Inferior parietal cortex (tissue), 1 donor: ENCODE measurements around the gene LSM14A.

Experiments
- DNase-seq: peaks from one replicate; pipeline ENCODE4 v3.0.0-alpha.2; 2016; ENCODE audit errors: extremely low spot score

The LSM14A gene

DNA sequence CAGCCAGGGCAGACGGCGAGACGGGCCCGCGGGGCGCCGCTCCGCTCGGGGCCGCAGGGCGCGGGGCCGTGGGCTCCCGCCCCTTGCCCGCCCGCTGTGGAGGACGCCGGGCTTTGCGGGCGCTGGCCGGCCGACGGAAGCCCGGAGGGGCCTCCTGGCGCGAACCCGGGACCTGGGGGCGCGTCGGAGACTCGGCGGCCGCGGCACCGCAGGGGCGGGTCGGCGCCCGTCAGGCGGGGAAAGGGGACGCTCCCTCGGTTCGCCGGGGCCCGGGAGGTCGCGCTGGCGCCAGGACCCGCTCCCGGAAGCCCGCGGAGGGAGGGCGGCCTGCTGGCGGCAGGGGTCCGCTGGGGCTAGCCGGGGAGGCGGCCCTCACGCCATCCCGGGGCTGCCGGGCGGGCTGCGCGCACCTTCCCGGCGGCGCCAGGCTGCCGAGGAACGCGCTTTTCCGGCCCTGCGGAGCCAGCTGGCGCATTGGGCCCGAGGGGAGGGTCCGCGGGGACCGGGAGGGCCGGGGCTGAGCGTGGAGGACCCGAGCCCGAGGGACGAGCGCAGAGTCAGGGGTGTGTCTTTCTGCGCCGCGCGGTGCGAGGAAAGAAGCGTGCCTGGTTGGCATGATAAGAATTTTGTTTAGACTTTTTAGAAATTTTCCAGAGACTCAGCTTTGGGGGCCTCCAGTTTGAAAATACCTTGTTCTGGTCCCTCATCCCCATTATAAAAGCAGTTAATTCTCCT lies 82.6 kb downstream of the LSM14A start:
- no peak for DNase-seq

- no peak for DNase-seq
These were observed 83.2 kb downstream of the LSM14A start for GRCh38 chr19:34255546-34255945.

DNA sequence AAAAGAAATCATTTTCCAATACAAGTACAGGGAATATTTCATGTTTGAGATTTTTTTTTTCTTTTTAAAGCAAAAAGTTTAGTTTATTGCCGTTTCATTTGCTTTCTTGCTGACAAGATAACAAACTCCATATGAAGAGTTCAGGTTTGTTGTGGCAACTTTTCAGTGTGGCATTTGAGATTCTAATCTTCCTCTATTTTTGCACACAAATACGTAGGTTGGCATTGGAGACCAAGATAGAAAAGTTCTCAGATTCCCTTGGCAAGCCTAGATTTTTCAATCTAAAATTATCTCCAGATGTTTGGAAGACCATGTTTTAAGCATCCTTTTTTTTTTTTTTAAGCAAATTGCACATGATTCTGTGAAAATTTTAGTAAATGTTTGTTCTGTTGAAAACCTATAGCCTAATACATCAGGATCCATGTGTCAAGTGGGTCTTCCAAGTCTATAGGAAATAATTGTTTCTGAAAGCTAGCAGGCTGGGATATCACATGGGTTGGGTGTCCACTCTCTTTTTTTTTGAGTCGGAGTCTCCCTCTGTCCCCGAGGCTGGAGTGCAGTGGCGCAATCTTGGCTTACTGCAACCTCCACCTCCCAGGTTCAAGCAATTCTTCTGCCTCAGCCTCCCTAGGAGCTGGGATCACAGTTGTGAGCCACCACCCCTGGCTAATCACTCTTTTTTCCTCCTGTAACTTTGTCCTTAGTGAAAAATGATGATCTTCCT lies 84.7 kb downstream of the LSM14A start:
- DNase-seq: no peak

- DNase-seq: no peak
These were observed 85.2 kb downstream of the LSM14A start for GRCh38 chr19:34257559-34257924.

GRCh38 chr19:34259367-34260095 lies 87.2 kb downstream of the LSM14A start:
- no peak for DNase-seq

- DNase-seq: no peak
These were observed 88.5 kb downstream of the LSM14A start for GRCh38 chr19:34260771-34261173.

DNA sequence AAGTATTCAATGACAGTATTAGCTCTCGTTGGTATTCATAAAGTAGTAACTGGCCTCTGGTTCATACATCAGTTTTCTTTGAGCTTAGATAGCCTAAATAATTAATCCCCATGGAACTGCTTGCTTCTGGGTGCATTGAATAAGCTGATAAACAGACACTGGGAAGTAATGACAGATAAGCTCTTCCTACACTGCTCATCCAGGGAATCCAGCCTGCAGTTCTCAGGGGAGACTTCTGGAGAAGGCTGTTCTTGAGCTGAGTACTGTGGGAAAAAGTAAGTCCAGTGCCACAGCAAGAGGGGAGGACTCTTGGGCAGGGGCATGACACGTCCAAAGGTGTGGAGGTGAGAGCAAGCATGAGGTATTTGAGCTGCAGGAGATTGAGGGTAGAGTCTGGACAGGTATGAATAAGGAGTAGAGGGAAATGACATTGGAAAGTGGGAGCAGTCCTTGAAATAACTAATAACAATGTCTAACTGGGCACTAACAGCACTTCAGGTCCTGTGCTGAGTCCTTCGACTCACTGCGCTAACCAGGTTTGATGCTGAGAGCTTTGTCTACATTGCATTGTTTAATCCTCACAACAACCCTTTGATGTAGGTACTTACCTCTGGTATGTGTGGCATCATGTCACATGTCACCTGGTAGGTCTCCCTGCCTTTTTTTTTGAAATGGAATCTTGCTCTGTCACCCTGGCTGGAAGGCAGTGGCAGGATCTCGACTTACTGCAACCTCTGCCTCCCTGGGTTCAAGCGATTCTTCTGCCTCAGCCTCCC lies 89.2 kb downstream of the LSM14A start:
- DNase-seq: no peak

DNA sequence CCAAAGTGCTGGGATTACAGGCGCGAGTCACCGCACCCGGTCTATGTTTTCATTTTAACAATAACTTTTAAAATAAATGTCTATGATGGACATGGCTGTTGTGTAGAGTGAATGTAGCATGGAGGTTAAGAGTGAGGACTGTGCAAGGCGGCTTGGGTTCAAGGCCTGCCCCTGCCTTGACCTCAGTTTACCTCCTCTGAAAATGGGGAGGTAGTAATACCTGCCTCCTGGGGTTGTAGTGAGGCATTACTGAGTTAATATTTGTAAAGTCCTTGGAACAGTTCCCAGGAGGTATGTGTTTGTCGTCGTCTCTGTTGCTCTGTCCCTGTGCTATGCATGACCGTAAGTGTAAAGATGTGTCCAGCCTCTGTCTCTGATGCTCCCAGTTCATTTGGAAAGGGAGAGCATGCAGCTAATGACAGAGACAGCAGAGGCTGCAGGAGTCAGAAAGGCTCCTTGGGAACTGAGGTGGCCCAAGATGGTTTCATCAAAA lies 91.5 kb downstream of the LSM14A start:
- DNase-seq: no peak

DNA sequence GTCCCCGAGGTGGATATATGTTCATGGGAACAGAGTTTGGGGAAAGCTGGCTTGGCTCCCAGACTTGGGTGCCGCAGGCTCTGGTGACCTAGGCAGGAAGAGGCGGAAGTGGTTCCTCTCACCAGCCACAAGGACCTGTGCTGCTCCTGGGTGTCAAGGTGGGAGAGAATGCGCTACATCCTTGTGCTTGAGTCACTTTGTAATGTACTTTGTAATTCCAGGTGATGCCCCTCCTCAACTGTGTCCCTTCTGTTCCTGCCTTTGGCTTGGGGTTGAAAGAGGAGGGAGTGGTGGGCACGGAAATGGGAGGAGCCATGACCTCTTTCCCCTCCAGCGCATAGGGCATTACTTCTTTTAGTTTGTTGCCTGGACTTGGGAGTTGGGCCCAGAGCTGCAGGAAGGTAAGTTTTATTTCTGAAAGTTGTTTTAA lies 92.9 kb downstream of the LSM14A start:
- DNase-seq: no peak

DNA sequence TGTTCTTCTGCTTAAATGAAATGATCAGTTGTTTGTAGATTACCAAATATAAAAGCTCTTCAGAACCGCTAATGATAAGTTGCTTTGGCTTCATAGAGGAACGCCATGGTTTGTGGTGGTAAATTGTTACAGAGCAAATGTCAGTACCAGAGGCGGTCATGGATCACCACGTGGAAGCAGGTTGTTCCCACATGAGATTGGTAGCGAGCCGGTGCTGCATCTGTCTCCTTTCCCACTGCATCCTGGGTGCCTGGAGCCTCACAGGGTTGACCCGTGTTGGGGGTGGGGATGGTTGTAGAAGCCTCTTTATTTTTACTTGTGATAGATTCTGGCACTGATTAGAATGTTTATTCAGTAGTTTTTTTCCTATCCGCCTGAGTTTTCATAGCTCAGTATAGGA lies 96.8 kb downstream of the LSM14A start:
- no peak for DNase-seq

DNA sequence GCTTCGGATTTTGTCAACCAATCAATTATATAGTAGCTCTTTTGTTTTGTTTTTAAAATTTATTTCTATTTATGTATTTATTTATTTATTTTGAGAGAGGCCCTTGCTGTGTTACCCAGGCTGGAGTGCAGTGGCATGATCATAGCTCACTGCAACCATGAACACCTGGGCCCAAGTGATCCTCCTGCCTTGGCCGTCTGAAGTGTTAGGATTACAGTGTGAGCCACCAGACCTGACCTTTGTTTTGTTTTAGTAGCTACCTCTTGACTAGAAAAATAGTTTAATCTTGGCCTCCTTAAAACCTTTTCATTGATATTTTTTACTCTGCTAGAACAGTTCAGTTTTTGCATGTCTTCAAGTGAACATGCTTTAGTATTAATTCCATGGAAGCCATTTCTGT lies 97.2 kb downstream of the LSM14A start:
- DNase-seq: no peak

- no peak for DNase-seq
These were observed 97.8 kb downstream of the LSM14A start for GRCh38 chr19:34269968-34270621.

GRCh38 chr19:34273121-34273520 lies 100.8 kb downstream of the LSM14A start:
- no peak for DNase-seq

- DNase-seq: no peak
These were observed 102.1 kb downstream of the LSM14A start for GRCh38 chr19:34274284-34274826.

GRCh38 chr19:34274827-34275625 lies 102.7 kb downstream of the LSM14A start:
- no peak for DNase-seq

- DNase-seq: no peak
These were observed 103.4 kb downstream of the LSM14A start for GRCh38 chr19:34275705-34276104.

DNA sequence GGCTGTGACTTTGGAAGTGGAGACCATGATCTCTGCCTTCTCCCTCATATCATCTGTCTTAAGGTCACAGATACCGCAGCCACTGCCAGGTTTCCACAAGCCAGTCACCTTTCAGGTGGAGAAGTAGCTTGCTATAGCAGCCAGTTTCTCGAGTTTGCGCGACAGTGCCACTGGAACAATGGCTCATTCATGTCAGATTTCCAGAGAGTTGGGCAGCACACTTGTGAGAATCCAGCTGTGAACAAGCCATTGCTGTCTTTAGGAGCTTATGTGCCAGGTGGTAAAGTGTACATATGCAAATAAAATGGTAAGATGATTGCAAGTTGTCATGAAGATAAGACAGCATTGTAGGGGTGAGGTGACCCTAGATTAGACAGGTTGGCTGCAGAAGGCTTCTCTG lies 104.3 kb downstream of the LSM14A start:
- DNase-seq: no peak

DNA sequence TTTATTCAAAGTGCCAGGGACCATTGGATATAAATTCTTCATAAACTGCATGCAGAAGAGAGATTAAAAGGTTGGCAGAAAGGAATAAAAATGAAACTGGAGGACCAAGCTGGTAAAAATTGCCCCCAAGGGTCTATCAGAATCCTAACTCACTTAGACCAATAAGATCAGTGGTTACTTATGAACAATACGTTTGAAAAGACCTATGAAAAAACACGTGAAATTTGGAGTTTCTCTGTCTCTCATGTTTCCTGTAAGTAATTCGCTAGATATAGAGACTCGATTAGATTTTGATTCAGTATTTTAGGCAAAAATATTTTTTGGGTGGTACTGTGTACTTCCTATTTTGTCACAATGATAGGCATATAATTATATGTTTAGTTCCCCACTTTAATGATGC lies 104.9 kb downstream of the LSM14A start:
- no peak for DNase-seq

DNA sequence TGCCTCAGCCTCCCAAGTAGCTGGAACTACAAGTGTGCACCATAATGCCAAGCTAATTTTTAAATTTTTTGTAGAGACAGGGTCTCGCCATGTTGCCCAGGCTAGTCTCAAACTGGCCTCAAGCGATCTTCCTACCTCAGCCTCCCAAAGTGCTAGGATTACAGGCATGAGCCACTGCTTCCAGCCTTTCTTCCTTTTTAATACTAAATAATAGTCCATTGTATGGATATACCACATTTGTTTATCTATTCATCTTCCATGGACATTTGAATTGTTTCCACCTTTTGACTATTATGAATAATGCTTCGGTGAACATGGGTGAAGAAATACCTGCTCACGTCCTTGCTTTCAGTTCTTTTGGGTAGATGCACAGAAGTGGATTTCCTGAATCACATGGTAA lies 106.5 kb downstream of the LSM14A start:
- no peak for DNase-seq
